Colonic mucosa (tissue), 4 donors: ENCODE measurements around the gene PAX2. TPM values are rescaled to one million over a fixed set of nuclear protein-coding genes. Genes with fewer than 3 reads are reported as not detected.

Source experiments
- DNase-seq: peaks from one replicate; pipeline ENCODE4 v3.0.0-alpha.2; 2020
- H3K27ac ChIP-seq: fragments of 200-600 bp; one replicate; pipeline ENCODE4 v1.8.0; 2021
- H3K27me3 ChIP-seq: fragments of 200-600 bp; one replicate; pipeline ENCODE4 v1.8.0; 2021
- H3K36me3 ChIP-seq: fragments of 200-600 bp; one replicate; pipeline ENCODE4 v1.8.0; 2021
- H3K4me1 ChIP-seq: fragments of 200-600 bp; one replicate; pipeline ENCODE4 v1.8.0; 2021; ENCODE audit warnings: mild to moderate bottlenecking
- H3K4me3 ChIP-seq: fragments of 200-600 bp; one replicate; pipeline ENCODE4 v1.8.0; 2021
- H3K9ac ChIP-seq, 2 donors: one replicate each; pipeline ENCODE4 v1.7.0; 2013; ENCODE audit warnings: control low read depth in 2 of 2, low read depth in 2 of 2, low read length in 2 of 2
- H3K9me3 ChIP-seq: fragments of 200-600 bp; one replicate; pipeline ENCODE4 v1.8.0; 2021
- intact Hi-C: fragments of 100-400 bp; cut with DNase I; formaldehyde crosslinking; loops from one replicate; pipeline ENCODE4 v1.14.1; 2022
- total RNA-seq, 2 donors: library from RNA; stranded (reverse); fragmentation: NEBNext Ultra II Directional in 1 of 2; extraction: Animal tissue kit (Norgen Biotek cat#: 25700) in 1 of 2; gene quantifications; one replicate each; pipeline ENCODE4 v1.2.1, GENCODE V29; 2021
- TF ChIP-seq, protein P1 (sequence below): fragments of 200-600 bp; IDR thresholded peaks from one replicate; pipeline ENCODE4 v1.8.0; 2022; ENCODE audit warnings: antibody characterized with exemption, mild to moderate bottlenecking
- donor health status: healthy.
- donor health status: DM: no; HTN: no; CAD: no.
- donor health status: DM: no; HTN: no; CAD: no.

PAX2 gene
- total RNA-seq, 2 donors from 2014 or later = 0.15 TPM; not detected in 1

DNA sequence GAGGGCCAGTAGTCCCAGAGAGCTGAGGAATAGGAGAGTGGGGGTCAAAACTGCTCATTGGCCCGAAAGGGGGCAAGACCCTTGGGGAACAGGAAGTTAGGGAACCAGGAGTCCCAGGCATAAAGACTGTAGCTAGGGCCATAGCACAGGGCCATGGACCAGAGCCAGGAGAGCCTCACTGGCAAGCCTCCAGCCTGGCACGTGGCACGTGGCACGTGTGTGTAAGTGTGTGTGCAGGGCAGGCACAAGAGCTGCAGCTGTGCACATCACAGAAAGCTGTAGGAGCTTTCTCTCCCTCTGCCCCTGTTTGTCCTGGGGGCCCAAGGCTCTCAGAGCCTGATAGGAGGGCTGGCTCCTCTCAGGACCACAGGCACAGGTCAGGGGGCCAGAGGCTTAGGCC, 119.6 kb downstream of the PAX2 start:
- intact Hi-C loops = no loop called here
- TF ChIP-seq, protein P1, sequence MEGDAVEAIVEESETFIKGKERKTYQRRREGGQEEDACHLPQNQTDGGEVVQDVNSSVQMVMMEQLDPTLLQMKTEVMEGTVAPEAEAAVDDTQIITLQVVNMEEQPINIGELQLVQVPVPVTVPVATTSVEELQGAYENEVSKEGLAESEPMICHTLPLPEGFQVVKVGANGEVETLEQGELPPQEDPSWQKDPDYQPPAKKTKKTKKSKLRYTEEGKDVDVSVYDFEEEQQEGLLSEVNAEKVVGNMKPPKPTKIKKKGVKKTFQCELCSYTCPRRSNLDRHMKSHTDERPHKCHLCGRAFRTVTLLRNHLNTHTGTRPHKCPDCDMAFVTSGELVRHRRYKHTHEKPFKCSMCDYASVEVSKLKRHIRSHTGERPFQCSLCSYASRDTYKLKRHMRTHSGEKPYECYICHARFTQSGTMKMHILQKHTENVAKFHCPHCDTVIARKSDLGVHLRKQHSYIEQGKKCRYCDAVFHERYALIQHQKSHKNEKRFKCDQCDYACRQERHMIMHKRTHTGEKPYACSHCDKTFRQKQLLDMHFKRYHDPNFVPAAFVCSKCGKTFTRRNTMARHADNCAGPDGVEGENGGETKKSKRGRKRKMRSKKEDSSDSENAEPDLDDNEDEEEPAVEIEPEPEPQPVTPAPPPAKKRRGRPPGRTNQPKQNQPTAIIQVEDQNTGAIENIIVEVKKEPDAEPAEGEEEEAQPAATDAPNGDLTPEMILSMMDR = no peak
- DNase-seq = no peak

GRCh38 chr10:100866010-100866409, 120.6 kb downstream of the PAX2 start:
- Histone ChIP-seq H3K4me3 (no peak overlapping the region), H3K27ac (no peak overlapping the region), H3K4me1 (no peaks in the 10 kb centered on the region), H3K27me3 (no peaks in the 10 kb centered on the region), H3K9me3 (no peaks in the 10 kb centered on the region), H3K9ac (no peak overlapping the region), H3K36me3 (no peaks in the 10 kb centered on the region)
- DNase-seq = no peak
- TF ChIP-seq, protein P1 = no peak
- intact Hi-C loops = no loop called here

More for the DNA sequence above, 119.6 kb downstream of the PAX2 start:
- no peaks in the 10 kb centered on the region for H3K36me3 ChIP-seq
- H3K27ac ChIP-seq = no peak overlapping the region
- no peaks in the 10 kb centered on the region for H3K27me3 ChIP-seq
- no peak overlapping the region for H3K4me3 ChIP-seq
- no peaks in the 10 kb centered on the region for H3K9me3 ChIP-seq
- H3K4me1 ChIP-seq = no peaks in the 10 kb centered on the region
- H3K9ac ChIP-seq = no peak overlapping the region

GRCh38 chr10:100866575-100867098, 121.3 kb downstream of the PAX2 start:
- DNase-seq = no peak
- no peak overlapping the region for H3K9ac ChIP-seq
- TF ChIP-seq, protein P1 = no peak
- H3K4me3 ChIP-seq = no peak overlapping the region
- intact Hi-C loops = no loop called here
- no peak overlapping the region for H3K27ac ChIP-seq
- H3K4me1 ChIP-seq = no peaks in the 10 kb centered on the region
- H3K36me3 ChIP-seq = no peaks in the 10 kb centered on the region
- no peaks in the 10 kb centered on the region for H3K9me3 ChIP-seq
- H3K27me3 ChIP-seq = no peaks in the 10 kb centered on the region

GRCh38 chr10:100867261-100867963, 122.0 kb downstream of the PAX2 start:
- no peak overlapping the region for H3K4me3 ChIP-seq
- TF ChIP-seq, protein P1 = no peak
- no peaks in the 10 kb centered on the region for H3K9me3 ChIP-seq
- H3K4me1 ChIP-seq = no peaks in the 10 kb centered on the region
- H3K36me3 ChIP-seq = no peaks in the 10 kb centered on the region
- H3K27ac ChIP-seq = no peak overlapping the region
- DNase-seq = no peak
- intact Hi-C loops = no loop called here
- H3K27me3 ChIP-seq = no peaks in the 10 kb centered on the region
- H3K9ac ChIP-seq = no peak overlapping the region

DNA sequence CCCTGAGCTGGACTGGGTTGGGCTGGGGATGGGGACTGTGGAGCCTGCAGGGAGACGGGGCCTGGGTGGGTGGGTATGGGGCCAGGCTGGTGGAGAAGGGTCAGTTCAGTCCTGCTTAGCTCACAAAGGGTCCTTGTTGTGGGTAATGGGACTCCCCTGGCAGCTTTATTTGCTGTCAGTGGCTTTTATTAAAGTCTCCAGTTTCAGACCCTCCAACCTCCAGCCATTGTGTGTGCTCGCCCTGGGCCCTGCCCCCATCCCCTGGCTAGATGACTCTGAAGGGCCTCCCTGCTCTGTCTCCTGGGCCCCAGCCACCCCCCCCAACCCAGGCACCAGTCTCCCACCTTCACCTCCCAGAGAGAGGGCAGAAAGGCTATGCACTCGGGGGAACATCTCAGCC, 123.0 kb downstream of the PAX2 start:
- intact Hi-C loops = no loop called here
- Histone ChIP-seq H3K36me3 (no peaks in the 10 kb centered on the region), H3K27me3 (no peaks in the 10 kb centered on the region), H3K4me1 (no peaks in the 10 kb centered on the region), H3K9me3 (no peaks in the 10 kb centered on the region), H3K9ac (no peak overlapping the region), H3K27ac (no peak overlapping the region), H3K4me3 (no peak overlapping the region)
- TF ChIP-seq, protein P1 = no peak
- no peak for DNase-seq
